Measurements from ENCODE around the gene MIER2.

DNA sequence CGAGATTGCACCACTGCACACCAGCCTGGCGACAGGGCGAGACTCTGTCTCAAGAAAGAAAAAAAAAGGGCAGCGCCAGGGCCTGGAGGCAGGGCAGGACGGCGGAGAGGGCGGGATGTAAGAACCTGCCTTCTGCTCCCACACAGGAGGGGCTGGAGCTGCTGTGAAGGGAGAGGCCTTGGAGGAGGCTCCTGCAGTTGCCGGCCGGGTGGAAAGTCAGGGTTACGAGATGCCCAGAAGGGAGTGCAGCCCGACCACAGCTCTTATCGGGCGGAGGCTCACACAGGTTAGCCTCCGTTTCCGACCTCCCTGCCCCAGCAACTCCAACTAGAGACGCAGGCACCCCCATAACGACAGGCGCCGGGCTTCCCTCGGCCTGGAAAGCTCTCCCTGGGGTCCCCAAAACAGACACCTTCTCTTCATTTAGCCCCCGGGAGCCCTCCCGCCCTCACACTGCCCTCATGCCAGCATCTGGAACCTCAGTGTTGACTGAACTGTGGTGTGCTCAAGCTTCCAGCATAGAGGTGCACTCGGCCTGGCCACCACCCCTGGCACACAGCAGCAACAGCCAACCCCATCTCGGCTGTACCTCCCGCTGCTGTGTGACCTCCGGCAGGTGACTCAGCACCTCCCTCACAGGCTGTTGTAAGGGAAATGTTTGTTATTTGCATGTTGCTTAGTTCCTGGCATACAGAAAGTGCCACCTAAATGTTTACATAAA, 54.8 kb downstream of the MIER2 start:
- TF ChIP-seq EZH2phosphoT487 (IDR thresholded peaks at IDR 0.05; ENCODE audit: low read length) (no peak), EZH2 (optimal IDR thresholded peaks at IDR 0.05; ENCODE audit: low read depth, low read length) (no peak)
- TF ChIP-seq, protein P1, sequence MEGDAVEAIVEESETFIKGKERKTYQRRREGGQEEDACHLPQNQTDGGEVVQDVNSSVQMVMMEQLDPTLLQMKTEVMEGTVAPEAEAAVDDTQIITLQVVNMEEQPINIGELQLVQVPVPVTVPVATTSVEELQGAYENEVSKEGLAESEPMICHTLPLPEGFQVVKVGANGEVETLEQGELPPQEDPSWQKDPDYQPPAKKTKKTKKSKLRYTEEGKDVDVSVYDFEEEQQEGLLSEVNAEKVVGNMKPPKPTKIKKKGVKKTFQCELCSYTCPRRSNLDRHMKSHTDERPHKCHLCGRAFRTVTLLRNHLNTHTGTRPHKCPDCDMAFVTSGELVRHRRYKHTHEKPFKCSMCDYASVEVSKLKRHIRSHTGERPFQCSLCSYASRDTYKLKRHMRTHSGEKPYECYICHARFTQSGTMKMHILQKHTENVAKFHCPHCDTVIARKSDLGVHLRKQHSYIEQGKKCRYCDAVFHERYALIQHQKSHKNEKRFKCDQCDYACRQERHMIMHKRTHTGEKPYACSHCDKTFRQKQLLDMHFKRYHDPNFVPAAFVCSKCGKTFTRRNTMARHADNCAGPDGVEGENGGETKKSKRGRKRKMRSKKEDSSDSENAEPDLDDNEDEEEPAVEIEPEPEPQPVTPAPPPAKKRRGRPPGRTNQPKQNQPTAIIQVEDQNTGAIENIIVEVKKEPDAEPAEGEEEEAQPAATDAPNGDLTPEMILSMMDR (IDR thresholded peaks at IDR 0.05; ENCODE audit: low read length), result no peak

All from MM.1S (cell line).